ENCODE results near the gene SLC29A1. TPM values are rescaled to one million over a fixed set of nuclear protein-coding genes. Genes with fewer than 3 reads are reported as not detected.

Gene SLC29A1
- 9.6 and 14.9 TPM in 2 replicates for total RNA-seq

GRCh38 chr6:44223319-44224028, at the start of gene SLC29A1:
SLC29A1 (plus strand) TSS chr6:44223595; CDS start chr6:44227314, 3,719 bp downstream.

GRCh38 chr6:44216677-44217331, 6.6 kb upstream of the SLC29A1 start, which contains the start of gene MYMX:
MYMX (plus strand) TSS chr6:44216926; CDS start chr6:44217472, 546 bp downstream.

GRCh38 chr6:44246663-44247337, 23.4 kb downstream of the SLC29A1 start, which contains the start of gene HSP90AB1:
HSP90AB1 (plus strand) TSS chr6:44247101; CDS start chr6:44248630, 1,529 bp downstream.

GRCh38 chr6:44257025-44257752, 33.8 kb downstream of the SLC29A1 start, which contains the start of gene SLC35B2:
SLC35B2 (minus strand) TSS chr6:44257528; CDS start chr6:44257410, 118 bp downstream.

GRCh38 chr6:44265007-44265721, 41.8 kb downstream of the SLC29A1 start, which contains the start of gene NFKBIE:
NFKBIE (minus strand) TSS chr6:44265551; CDS start chr6:44265346, 205 bp downstream.

GRCh38 chr6:44269921-44270525, 46.6 kb downstream of the SLC29A1 start, which contains the start of gene TMEM151B:
TMEM151B (plus strand) TSS chr6:44270450; CDS start chr6:44270743, 293 bp downstream.

Small RNA genes lying within 50 kb of the gene (small RNA-seq; reads per million reads assigned to genes)
- not detected for gene RN7SL811P

Other genes with a start within 250 kb of the SLC29A1 start
- 42.8 and 48.1 TPM in 2 replicates for gene MRPL14, start 96.1 kb upstream of the SLC29A1 start, total RNA-seq
- 22.8 and 24.4 TPM in 2 replicates for gene TMEM63B, start 96.0 kb upstream of the SLC29A1 start, total RNA-seq
- not detected in 2 replicates for gene CAPN11, start 64.8 kb upstream of the SLC29A1 start, total RNA-seq
- gene MYMX, start 6.7 kb upstream of the SLC29A1 start, total RNA-seq: not detected in 2 replicates
- gene HSP90AB1, start 23.5 kb downstream of the SLC29A1 start, total RNA-seq: 804 and 919 TPM in 2 replicates
- gene SLC35B2, start 33.9 kb downstream of the SLC29A1 start, total RNA-seq: 65.8 and 75.7 TPM in 2 replicates
- 4.4 and 4.7 TPM in 2 replicates for gene NFKBIE, start 42.0 kb downstream of the SLC29A1 start, total RNA-seq
- gene TMEM151B, start 46.9 kb downstream of the SLC29A1 start, total RNA-seq: not detected in 2 replicates
- gene AARS2, start 89.8 kb downstream of the SLC29A1 start, total RNA-seq: 9.2 and 16.6 TPM in 2 replicates
- gene SPATS1, start 119.1 kb downstream of the SLC29A1 start, total RNA-seq: not detected in 2 replicates
- gene CDC5L, start 164.1 kb downstream of the SLC29A1 start, total RNA-seq: 18.7 and 25.2 TPM in 2 replicates